K562 (cell line): ENCODE measurements around the gene CCNY. TPM values are rescaled to one million over a fixed set of nuclear protein-coding genes. Genes with fewer than 3 reads are reported as not detected.

ENCODE experiments used
- CBX2 ChIP-seq: fragments of 200-600 bp; sonication (generic); IDR thresholded peaks from one replicate; pipeline ENCODE4 v1.6.1; 2012; ENCODE audit warnings: mild to moderate bottlenecking, low read length, inconsistent platforms; ENCODE audit not compliant: insufficient read depth, poor library complexity, severe bottlenecking
- DDX20 ChIP-seq: fragments of 450-650 bp; IDR thresholded peaks from 2 replicates; pipeline ENCODE4 v1.6.1; 2016; ENCODE audit warnings: missing genetic modification characterization, low read depth, mild to moderate bottlenecking, missing compliant biosample characterization, moderate library complexity
- DEAF1 ChIP-seq: fragments of 450-650 bp; formaldehyde crosslinking; IDR thresholded peaks from 2 replicates; pipeline ENCODE4 v1.4.0; 2020; ENCODE audit warnings: mild to moderate bottlenecking, moderate library complexity
- GTF2E2 ChIP-seq: fragments of 200-800 bp; sonication (Bioruptor generic); IDR thresholded peaks from 2 replicates; pipeline ENCODE4 v1.6.1; 2016; ENCODE audit warnings: missing genetic modification characterization, missing compliant biosample characterization
- KLF16 ChIP-seq: IDR thresholded peaks from 2 replicates; pipeline ENCODE4 v1.6.1; 2016; ENCODE audit warnings: antibody characterized with exemption
- MCM3 ChIP-seq: fragments of 450-650 bp; IDR thresholded peaks from 2 replicates; pipeline ENCODE4 v1.6.1; 2016
- NFE2L1 ChIP-seq: fragments of 450-650 bp; IDR thresholded peaks from 2 replicates; pipeline ENCODE4 v1.6.1; 2016; ENCODE audit warnings: missing genetic modification characterization, low read depth, mild to moderate bottlenecking, missing compliant biosample characterization, moderate library complexity, borderline replicate concordance
- POLR2AphosphoS2 ChIP-seq: IDR thresholded peaks from 2 replicates; pipeline ENCODE4 v1.6.1; 2012; ENCODE audit warnings: low read length, improper control_type of control experiment
- PTRF ChIP-seq: fragments of 450-650 bp; IDR thresholded peaks from 2 replicates; pipeline ENCODE4 v1.6.1; 2016; ENCODE audit warnings: mild to moderate bottlenecking, missing genetic modification characterization, missing compliant biosample characterization
- RB1 ChIP-seq: fragments of 450-650 bp; IDR thresholded peaks from 2 replicates; pipeline ENCODE4 v1.6.1; 2017; ENCODE audit warnings: low read depth, mild to moderate bottlenecking
- RCOR1 ChIP-seq, 2 experiments: IDR thresholded peaks; 2 replicates each; pipeline ENCODE4 v1.6.1; 2012; ENCODE audit warnings: low read depth in 2 of 2, low read length in 2 of 2, borderline replicate concordance in 1 of 2, improper control_type of control experiment in 1 of 2
- SMC3 ChIP-seq: conservative IDR thresholded peaks from 2 replicates; pipeline ENCODE4 v1.6.1; 2011; ENCODE audit warnings: low read depth, low read length, improper control_type of control experiment; ENCODE audit not compliant: insufficient read depth
- THRB ChIP-seq: fragments of 450-650 bp; formaldehyde crosslinking; conservative IDR thresholded peaks from 2 replicates; pipeline ENCODE4 v1.4.0; 2022; ENCODE audit warnings: mild to moderate bottlenecking, missing genetic modification characterization
- ZBTB49 ChIP-seq: sonication (generic); formaldehyde crosslinking; IDR thresholded peaks from 2 replicates; pipeline ENCODE4 v1.8.0; 2022; ENCODE audit warnings: missing genetic modification reagents, mild to moderate bottlenecking, borderline replicate concordance
- ZNF277 ChIP-seq: fragments of 250-450 bp; sonication (Bioruptor Pico); IDR thresholded peaks from 2 replicates; pipeline ENCODE4 v1.8.0; 2022; ENCODE audit warnings: inconsistent platforms, mild to moderate bottlenecking, moderate library complexity, borderline replicate concordance
- ZNF436 ChIP-seq: fragments of 250-450, 450-650 bp; sonication (Bioruptor Pico); formaldehyde crosslinking; IDR thresholded peaks from 2 replicates; pipeline ENCODE4 v1.7.0; 2020; ENCODE audit warnings: mild to moderate bottlenecking
- ZNF518B ChIP-seq: fragments of 250-450 bp; sonication (Bioruptor Pico); IDR thresholded peaks from 2 replicates; pipeline ENCODE4 v1.5.0; 2021; ENCODE audit warnings: mild to moderate bottlenecking, moderate library complexity
- polyA plus RNA-seq, 8 experiments: library from polyadenylated mRNA; depleted of rRNA in 4 of 8; stranded (reverse) in 5 of 8; unstranded in 3 of 8; fragments of >200 nt; fragmentation: Nextera tagmentation in 2 of 8; fragmentation: Illumina TruSeq in 1 of 8; extraction: Ambion mirVana in 2 of 8; extraction: Trizol in 1 of 8; gene quantifications; 2 replicates each; pipeline versions ENCODE4 v1.2.1 to v1.2.3, GENCODE V29; 2011 to 2014; ENCODE audit warnings: inconsistent platforms in 1 of 8, missing spikeins in 1 of 8
- total RNA-seq, 7 experiments: library from RNA; depleted of rRNA in 6 of 7; stranded (reverse); fragments of >200 nt in 6 of 7; fragmentation: Illumina TruSeq in 2 of 7; extraction: Trizol in 2 of 7; gene quantifications; 2 replicates each; pipeline versions ENCODE4 v1.2.1 to v1.2.3, GENCODE V29; 2011 to 2021; ENCODE audit warnings: low replicate concordance in 1 of 7

The CCNY gene
- total and polyA plus RNA-seq, 9 of the 15 experiments (the other 6 are each of a cell fraction or from before 2014, with no cell fraction given): 8.4 to 109 (median 38.6) TPM

GRCh38 chr10:35563261-35563891 lies 227.1 kb downstream of the CCNY start (continued):
- TF ChIP-seq DEAF1 (CRISPR knock-in tag) (no peak), RB1 (peak; percentile 59; the same call in 1 of the 2 replicates), GTF2E2 (tag) (no peak), ZNF518B (CRISPR knock-in tag) (no peak), POLR2AphosphoS2 (no peak), ZNF436 (CRISPR knock-in tag) (no peak), DDX20 (tag) (no peak), ZNF277 (CRISPR knock-in tag) (no peak), ZBTB49 (CRISPR knock-in tag) (no peak), CBX2 (no peak), THRB (CRISPR knock-in tag) (no peak), SMC3 (peak; percentile 80), RCOR1 (IDR thresholded peaks at IDR 0.05; ENCODE audit: borderline replicate concordance in 1 of 2, low read depth in 2 of 2, low read length in 2 of 2) (0 out of 4 replicates have a peak, but pooled peaks of 1 of the 2 experiments have one; percentile 22), NFE2L1 (tag) (no peak), KLF16 (peak; percentile 72), PTRF (tag) (no peak), MCM3 (no peak)
